ENCODE measurements around the gene TNIP3. TPM values are rescaled to one million over a fixed set of nuclear protein-coding genes. Genes with fewer than 3 reads are reported as not detected.

Gene TNIP3
- total RNA-seq, 3 donors from 2014 or later: 0.73 TPM; not detected in 2

DNA sequence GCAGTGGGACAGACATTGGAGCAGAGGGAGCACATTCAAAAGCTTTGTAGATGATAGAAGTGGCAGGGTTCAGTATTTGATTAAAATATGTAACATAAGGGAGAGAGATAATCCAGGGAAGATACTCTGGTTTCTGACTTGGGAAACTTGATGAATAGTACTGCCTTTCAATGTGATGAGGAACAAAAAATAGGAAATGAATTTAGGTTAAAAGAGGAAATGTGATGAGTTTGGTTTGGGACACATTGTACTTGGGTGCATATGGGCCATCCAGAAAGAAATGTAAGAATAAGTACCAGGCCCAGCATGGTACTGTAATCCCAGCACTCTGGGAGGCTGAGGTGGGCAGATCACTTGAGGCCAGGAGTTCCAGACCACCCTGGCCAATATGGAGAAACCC, 70.9 kb downstream of the TNIP3 start:
- intact Hi-C loops (cut with DNase I; ENCODE audit: low total_unique reads): no loop called here
- DNase-seq (ENCODE audit: low spot score in 2 of 2): no peak

DNA sequence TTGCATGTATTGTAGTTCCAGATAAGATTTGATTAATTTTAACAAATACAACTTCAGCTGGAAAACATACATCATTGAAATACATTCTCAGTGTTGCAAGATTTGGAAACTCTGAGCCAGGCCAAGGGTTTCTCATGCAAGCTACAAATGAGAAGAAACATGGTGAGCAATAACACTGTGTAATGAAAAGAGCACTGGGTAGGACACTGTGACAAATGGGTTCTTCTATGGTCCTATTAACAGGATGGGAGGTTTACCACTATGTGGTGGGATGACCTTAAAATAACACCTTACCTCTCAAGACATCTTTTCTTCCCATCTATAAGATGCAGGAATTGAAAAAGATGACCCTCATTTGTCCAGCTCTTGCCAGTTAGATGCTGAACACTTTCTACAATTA, 72.2 kb downstream of the TNIP3 start:
- Histone ChIP-seq H3K4me1 (no peaks in the 10 kb centered on the region), H3K9me3 (no peaks in the 10 kb centered on the region), H3K36me3 (no peaks in the 10 kb centered on the region), H3K4me3 (no peak overlapping the region), H3K27ac (no peak overlapping the region), H3K27me3 (no peaks in the 10 kb centered on the region)
- TF ChIP-seq POLR2A (IDR thresholded peaks at IDR 0.05): no peak
- no peak for DNase-seq (ENCODE audit: low spot score in 2 of 2)
- intact Hi-C loops (cut with DNase I; ENCODE audit: low total_unique reads): no loop called here

More for the DNA sequence above, 70.9 kb downstream of the TNIP3 start:
- H3K36me3 ChIP-seq: no peaks in the 10 kb centered on the region
- TF ChIP-seq POLR2AphosphoS5 (IDR thresholded peaks at IDR 0.05) (no peak), POLR2A (IDR thresholded peaks at IDR 0.05) (no peak)
- TF ChIP-seq, protein P1, sequence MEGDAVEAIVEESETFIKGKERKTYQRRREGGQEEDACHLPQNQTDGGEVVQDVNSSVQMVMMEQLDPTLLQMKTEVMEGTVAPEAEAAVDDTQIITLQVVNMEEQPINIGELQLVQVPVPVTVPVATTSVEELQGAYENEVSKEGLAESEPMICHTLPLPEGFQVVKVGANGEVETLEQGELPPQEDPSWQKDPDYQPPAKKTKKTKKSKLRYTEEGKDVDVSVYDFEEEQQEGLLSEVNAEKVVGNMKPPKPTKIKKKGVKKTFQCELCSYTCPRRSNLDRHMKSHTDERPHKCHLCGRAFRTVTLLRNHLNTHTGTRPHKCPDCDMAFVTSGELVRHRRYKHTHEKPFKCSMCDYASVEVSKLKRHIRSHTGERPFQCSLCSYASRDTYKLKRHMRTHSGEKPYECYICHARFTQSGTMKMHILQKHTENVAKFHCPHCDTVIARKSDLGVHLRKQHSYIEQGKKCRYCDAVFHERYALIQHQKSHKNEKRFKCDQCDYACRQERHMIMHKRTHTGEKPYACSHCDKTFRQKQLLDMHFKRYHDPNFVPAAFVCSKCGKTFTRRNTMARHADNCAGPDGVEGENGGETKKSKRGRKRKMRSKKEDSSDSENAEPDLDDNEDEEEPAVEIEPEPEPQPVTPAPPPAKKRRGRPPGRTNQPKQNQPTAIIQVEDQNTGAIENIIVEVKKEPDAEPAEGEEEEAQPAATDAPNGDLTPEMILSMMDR (IDR thresholded peaks at IDR 0.05): no peak
- no peaks in the 10 kb centered on the region for H3K4me1 ChIP-seq
- H3K4me3 ChIP-seq: no peak overlapping the region
- H3K27ac ChIP-seq: no peak overlapping the region
- no peaks in the 10 kb centered on the region for H3K27me3 ChIP-seq
- H3K9me3 ChIP-seq: no peaks in the 10 kb centered on the region

DNA sequence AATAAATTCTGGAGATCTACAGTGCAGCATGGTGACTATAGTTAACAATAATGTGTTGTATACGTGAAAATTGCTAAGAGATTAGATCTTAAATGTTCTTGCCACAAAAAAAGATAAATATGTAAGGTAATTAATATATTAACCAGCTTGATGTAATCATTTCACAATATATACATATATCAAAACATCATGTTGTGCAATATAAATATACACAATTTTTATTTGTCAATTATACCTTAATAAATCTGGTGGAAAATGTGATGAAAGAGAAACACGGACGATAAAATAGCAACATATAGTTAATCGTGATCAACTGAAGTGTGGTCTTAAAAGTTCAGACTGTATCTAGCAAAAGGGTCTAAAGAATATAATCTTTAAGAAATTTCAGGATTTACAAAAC, 75.3 kb downstream of the TNIP3 start:
- TF ChIP-seq POLR2AphosphoS5 (IDR thresholded peaks at IDR 0.05) (no peak), POLR2A (IDR thresholded peaks at IDR 0.05) (no peak)
- TF ChIP-seq, protein P1 (IDR thresholded peaks at IDR 0.05): no peak
- no peak for DNase-seq (ENCODE audit: low spot score in 2 of 2)

More for the DNA sequence above, 75.3 kb downstream of the TNIP3 start:
- H3K27me3 ChIP-seq: no peaks in the 10 kb centered on the region
- intact Hi-C loops (cut with DNase I; ENCODE audit: low total_unique reads): no loop called here
- H3K4me3 ChIP-seq: no peak overlapping the region
- H3K9me3 ChIP-seq: no peaks in the 10 kb centered on the region
- H3K36me3 ChIP-seq: no peaks in the 10 kb centered on the region
- H3K4me1 ChIP-seq: no peaks in the 10 kb centered on the region
- no peak overlapping the region for H3K27ac ChIP-seq

Other genes with a start within 250 kb of the TNIP3 start
- gene PRDM5, start 241.6 kb downstream of the TNIP3 start, total RNA-seq: 10 to 100 TPM; 14.4 to 27.5 (median 24.9) TPM
- 1 to 10 TPM; 2.2 to 5.1 (median 2.6) TPM for gene NDNF, start 91.8 kb downstream of the TNIP3 start, total RNA-seq
- gene QRFPR, start 216.7 kb upstream of the TNIP3 start, total RNA-seq: 1 to 10 TPM in 1 of 3 donors, under 1 TPM in 1, not detected in 1; 0.66 to 1.3 TPM